ENCODE measurements around the gene F2. TPM values are rescaled to one million over a fixed set of nuclear protein-coding genes. Genes with fewer than 3 reads are reported as not detected.
A peak's percentile ranks its signal among the peaks of the same experiment; 100 is the strongest.

Gene F2
- total RNA-seq, 8 experiments from 2014 or later, result 0.14 to 1.1 TPM; not detected in 6

GRCh38 chr11:46726206-46726862 is 7.3 kb downstream of the F2 start:
- H3K4me1 ChIP-seq (replicated peaks in 1 of 2), result peaks cover 3 to 6% of the 10 kb centered on the region in 2 donors
- in situ Hi-C loops (cut with MboI; ENCODE audit: low pct_unique_long_range_greater_than_20kb in 2 of 9, low sequenced_read_pairs in 9 of 9, unreplicated experiment in 9 of 9), result no loop called here
- no peak overlapping the region for H3K4me3 ChIP-seq
- ATAC-seq (replicated peaks in 6 of 8), result no peak
- WGBS, 10 experiments, result 80 to 100% (median 93%) methylated on average over 2 to 11 of the region's 26 CpGs; no CpG with 5 or more reads in 5 of the 10 experiments
- no peak overlapping the region for H3K27ac ChIP-seq

GRCh38 chr11:46727952-46728658 is 9.1 kb downstream of the F2 start:
- Histone ChIP-seq H3K4me1 (replicated peaks in 1 of 2) (peaks cover 3 to 6% of the 10 kb centered on the region in 2 donors), H3K4me3 (no peak overlapping the region), H3K27ac (no peak overlapping the region)
- in situ Hi-C loops (cut with MboI; ENCODE audit: low pct_unique_long_range_greater_than_20kb in 2 of 9, low sequenced_read_pairs in 9 of 9, unreplicated experiment in 9 of 9), result no loop called here
- no peak for ATAC-seq (replicated peaks in 6 of 8)
- 44 to 90% (median 86%) methylated on average over 2 to 11 of the region's 17 CpGs; no CpG with 5 or more reads in 5 of the 10 experiments for WGBS, 10 experiments

GRCh38 chr11:46728659-46729040 is 9.6 kb downstream of the F2 start:
- in situ Hi-C loops (cut with MboI; ENCODE audit: low pct_unique_long_range_greater_than_20kb in 2 of 9, low sequenced_read_pairs in 9 of 9, unreplicated experiment in 9 of 9), result no loop called here
- Histone ChIP-seq H3K27ac (no peak overlapping the region), H3K4me3 (no peak overlapping the region), H3K4me1 (replicated peaks in 1 of 2) (peaks cover 3 to 6% of the 10 kb centered on the region in 2 donors)
- 50 to 94% (median 80%) methylated on average over 1 to 7 of the region's 9 CpGs; no CpG with 5 or more reads in 5 of the 10 experiments for WGBS, 10 experiments
- no peak for ATAC-seq (replicated peaks in 6 of 8)

GRCh38 chr11:46729110-46730027 is 10.4 kb downstream of the F2 start:
- peak in 1 of 8 experiments; percentile 40 for ATAC-seq (replicated peaks in 6 of 8)

GRCh38 chr11:46731545-46731944 is 12.5 kb downstream of the F2 start:
- in situ Hi-C loops (cut with MboI; ENCODE audit: low pct_unique_long_range_greater_than_20kb in 2 of 9, low sequenced_read_pairs in 9 of 9, unreplicated experiment in 9 of 9), result no loop called here
- 78 to 100% (median 86%) methylated on average over 1 to 4 of the region's 4 CpGs; no CpG with 5 or more reads in 2 of the 10 experiments for WGBS, 10 experiments
- H3K4me1 ChIP-seq (replicated peaks in 1 of 2), result no peaks in the 10 kb centered on the region
- H3K4me3 ChIP-seq, result no peak overlapping the region
- no peak overlapping the region for H3K27ac ChIP-seq
- ATAC-seq (replicated peaks in 6 of 8), result no peak

More at GRCh38 chr11:46729110-46730027, 10.4 kb downstream of the F2 start:
- no peak overlapping the region for H3K4me3 ChIP-seq
- H3K4me1 ChIP-seq (replicated peaks in 1 of 2), result peaks cover 0 to 1% of the 10 kb centered on the region in 2 donors
- in situ Hi-C loops (cut with MboI; ENCODE audit: low pct_unique_long_range_greater_than_20kb in 2 of 9, low sequenced_read_pairs in 9 of 9, unreplicated experiment in 9 of 9), result no loop called here
- H3K27ac ChIP-seq, result no peak overlapping the region
- 25 to 100% (median 95%) methylated on average over 1 to 11 of the region's 24 CpGs; no CpG with 5 or more reads in 2 of the 10 experiments for WGBS, 10 experiments

- no peak overlapping the region for H3K4me3 ChIP-seq
Observed at GRCh38 chr11:46733234-46733633, 14.2 kb downstream of the F2 start.

GRCh38 chr11:46736146-46736545 is 17.1 kb downstream of the F2 start:
- 50 to 100% (median 92%) methylated on average over 2 to 5 of the region's 7 CpGs; no CpG with 5 or more reads in 1 of the 10 experiments for WGBS, 10 experiments
- ATAC-seq (replicated peaks in 6 of 8), result no peak
- in situ Hi-C loops (cut with MboI; ENCODE audit: low pct_unique_long_range_greater_than_20kb in 2 of 9, low sequenced_read_pairs in 9 of 9, unreplicated experiment in 9 of 9), result no loop called here
- Histone ChIP-seq H3K27ac (no peak overlapping the region), H3K4me1 (replicated peaks in 1 of 2) (no peaks in the 10 kb centered on the region), H3K4me3 (no peak overlapping the region)

More at GRCh38 chr11:46733234-46733633, 14.2 kb downstream of the F2 start:
- no peak overlapping the region for H3K27ac ChIP-seq
- no peaks in the 10 kb centered on the region for H3K4me1 ChIP-seq (replicated peaks in 1 of 2)
- in situ Hi-C loops (cut with MboI; ENCODE audit: low pct_unique_long_range_greater_than_20kb in 2 of 9, low sequenced_read_pairs in 9 of 9, unreplicated experiment in 9 of 9), result no loop called here
- 0 to 80% (median 75%) methylated on average over 1 of the region's 1 CpG; no CpG with 5 or more reads in 5 of the 10 experiments for WGBS, 10 experiments
- ATAC-seq (replicated peaks in 6 of 8), result no peak

GRCh38 chr11:46736615-46737014 is 17.6 kb downstream of the F2 start:
- 0 to 86% (median 57%) methylated on average over 1 to 5 of the region's 5 CpGs; no CpG with 5 or more reads in 1 of the 10 experiments for WGBS, 10 experiments
- Histone ChIP-seq H3K4me3 (no peak overlapping the region), H3K27ac (no peak overlapping the region), H3K4me1 (replicated peaks in 1 of 2) (no peaks in the 10 kb centered on the region)
- no peak for ATAC-seq (replicated peaks in 6 of 8)
- in situ Hi-C loops (cut with MboI; ENCODE audit: low pct_unique_long_range_greater_than_20kb in 2 of 9, low sequenced_read_pairs in 9 of 9, unreplicated experiment in 9 of 9), result no loop called here

- H3K4me3 ChIP-seq, result no peak overlapping the region
- WGBS, 10 experiments, result 70 to 96% (median 88%) methylated on average over 2 to 9 of the region's 11 CpGs; no CpG with 5 or more reads in 1 of the 10 experiments
- H3K4me1 ChIP-seq (replicated peaks in 1 of 2), result no peaks in the 10 kb centered on the region
- no peak for ATAC-seq (replicated peaks in 6 of 8)
- in situ Hi-C loops (cut with MboI; ENCODE audit: low pct_unique_long_range_greater_than_20kb in 2 of 9, low sequenced_read_pairs in 9 of 9, unreplicated experiment in 9 of 9), result no loop called here
- H3K27ac ChIP-seq, result no peak overlapping the region
Observed at GRCh38 chr11:46737699-46738098, 18.7 kb downstream of the F2 start.

GRCh38 chr11:46738887-46739286 is 19.9 kb downstream of the F2 start:
- Histone ChIP-seq H3K27ac (no peak overlapping the region), H3K4me3 (no peak overlapping the region), H3K4me1 (replicated peaks in 1 of 2) (no peaks in the 10 kb centered on the region)
- ATAC-seq (replicated peaks in 6 of 8), result no peak
- in situ Hi-C loops (cut with MboI; ENCODE audit: low pct_unique_long_range_greater_than_20kb in 2 of 9, low sequenced_read_pairs in 9 of 9, unreplicated experiment in 9 of 9), result no loop called here
- 51 to 100% (median 80%) methylated on average over 1 to 6 of the region's 6 CpGs; no CpG with 5 or more reads in 2 of the 10 experiments for WGBS, 10 experiments

GRCh38 chr11:46741600-46742484 is 22.8 kb downstream of the F2 start:
- 50 to 100% (median 83%) methylated on average over 1 to 8 of the region's 12 CpGs; no CpG with 5 or more reads in 1 of the 10 experiments for WGBS, 10 experiments
- no peak for ATAC-seq (replicated peaks in 6 of 8)
- Histone ChIP-seq H3K4me1 (replicated peaks in 1 of 2) (no peaks in the 10 kb centered on the region), H3K4me3 (no peak overlapping the region), H3K27ac (no peak overlapping the region)
- in situ Hi-C loops (cut with MboI; ENCODE audit: low pct_unique_long_range_greater_than_20kb in 2 of 9, low sequenced_read_pairs in 9 of 9, unreplicated experiment in 9 of 9), result no loop called here

GRCh38 chr11:46743043-46743442 is 24.0 kb downstream of the F2 start:
- Histone ChIP-seq H3K4me3 (no peak overlapping the region), H3K27ac (no peak overlapping the region), H3K4me1 (replicated peaks in 1 of 2) (no peaks in the 10 kb centered on the region)
- in situ Hi-C loops (cut with MboI; ENCODE audit: low pct_unique_long_range_greater_than_20kb in 2 of 9, low sequenced_read_pairs in 9 of 9, unreplicated experiment in 9 of 9), result no loop called here
- no peak for ATAC-seq (replicated peaks in 6 of 8)
- 60 to 100% (median 86%) methylated on average over 1 to 2 of the region's 2 CpGs; no CpG with 5 or more reads in 5 of the 10 experiments for WGBS, 10 experiments
